Endothelial cell of umbilical vein (primary cell): Measurements from ENCODE around the gene LSM3. TPM values are rescaled to one million over a fixed set of nuclear protein-coding genes. Genes with fewer than 3 reads are reported as not detected.

Experiments
- BruUV-seq: library from RNA; stranded (reverse); fragments of 400-500 nt; replicated peaks from 2 replicates; lab custom pipeline; 2021; lab: Mats Ljungman, UMichigan
- CTCF ChIA-PET: fragments of 300-600, 350-600 bp; sonication (Branson Sonifier 250); formaldehyde crosslinking; loops from one replicate; lab custom pipeline; 2021; ENCODE audit warnings: antibody characterized with exemption, inconsistent platforms; lab: Charles Lee
- POLR2A ChIA-PET: fragments of 300-600, 350-600 bp; sonication (Branson Sonifier 250); formaldehyde crosslinking; loops from one replicate; lab custom pipeline; 2021; ENCODE audit warnings: antibody characterized with exemption, inconsistent platforms; lab: Charles Lee
- DNase-seq: peaks from one replicate; pipeline ENCODE4 v3.0.0-alpha.2; 2011; ENCODE audit warnings: low read depth, low spot score
- FAIRE-seq: peaks from 2 replicates; lab custom pipeline; 2011; peaks lifted over from hg19 to GRCh38; lab: Jason Lieb, UNC
- H2AFZ ChIP-seq: 2 replicates; pipeline ENCODE4 v1.6.0; 2012; ENCODE audit warnings: low read depth, low read length, control low read depth, inconsistent platforms
- H3K27ac ChIP-seq: 2 replicates; pipeline ENCODE4 v1.5.1; 2011; ENCODE audit warnings: low read depth, mild to moderate bottlenecking, control low read depth, low read length, moderate library complexity; ENCODE audit not compliant: insufficient read depth
- H3K27me3 ChIP-seq, 2 experiments: 2 replicates each; pipeline versions ENCODE4 v1.6.0 to v1.6.1; 2011; ENCODE audit warnings: low read length in 2 of 2, mixed read lengths in 1 of 2; ENCODE audit not compliant: control insufficient read depth in 2 of 2, insufficient read depth in 2 of 2
- H3K36me3 ChIP-seq, 2 experiments: 2 replicates in 1 of 2; 3 replicates in 1 of 2; pipeline ENCODE4 v1.5.1; 2011; ENCODE audit warnings: low read length in 2 of 2, mild to moderate bottlenecking in 1 of 2, moderate library complexity in 1 of 2; ENCODE audit not compliant: control insufficient read depth in 2 of 2, insufficient read depth in 2 of 2; ENCODE audit errors: extremely low read depth in 1 of 2
- H3K4me1 ChIP-seq: 3 replicates; pipeline ENCODE4 v1.5.1; 2011; ENCODE audit warnings: mild to moderate bottlenecking, low read length; ENCODE audit not compliant: control insufficient read depth, insufficient read depth; ENCODE audit errors: extremely low read depth
- H3K4me2 ChIP-seq: 2 replicates; pipeline ENCODE4 v1.6.1; 2011; ENCODE audit warnings: low read length, control low read depth, mixed read lengths; ENCODE audit not compliant: insufficient read depth
- H3K4me3 ChIP-seq, 3 experiments: fragments of 200-600 bp in 1 of 3; sonication (generic), shearing (Covaris generic) in 1 of 3; replicated peaks in 1 of 3; 2 replicates each; pipeline ENCODE4 v1.5.1; 2011 to 2016; ENCODE audit warnings: control low read depth in 3 of 3, low read length in 3 of 3, mild to moderate bottlenecking in 2 of 3, inconsistent platforms in 1 of 3, low read depth in 1 of 3, moderate library complexity in 1 of 3; ENCODE audit not compliant: insufficient read depth in 1 of 3
- H3K79me2 ChIP-seq: 2 replicates; pipeline ENCODE4 v1.6.0; 2012; ENCODE audit warnings: low read length, inconsistent platforms; ENCODE audit not compliant: control insufficient read depth, insufficient read depth
- H3K9ac ChIP-seq: replicated peaks from 2 replicates; pipeline ENCODE3; 2011; ENCODE audit warnings: low read length, control low read depth; ENCODE audit not compliant: insufficient read depth; ENCODE audit errors: extremely low read depth
- H3K9me1 ChIP-seq: replicated peaks from 3 replicates; pipeline ENCODE4 v1.6.0; 2011; ENCODE audit warnings: mild to moderate bottlenecking, low read length; ENCODE audit not compliant: control insufficient read depth, insufficient read depth; ENCODE audit errors: extremely low read depth
- H3K9me3 ChIP-seq: replicated peaks from 2 replicates; pipeline ENCODE4 v1.5.1; 2012; ENCODE audit warnings: low read length, inconsistent platforms; ENCODE audit not compliant: control insufficient read depth, insufficient read depth
- H4K20me1 ChIP-seq: replicated peaks from 2 replicates; pipeline ENCODE3; 2011; ENCODE audit warnings: mild to moderate bottlenecking, low read length; ENCODE audit not compliant: control insufficient read depth, insufficient read depth; ENCODE audit errors: extremely low read depth
- EZH2 ChIP-seq: IDR thresholded peaks from 2 replicates; pipeline ENCODE4 v1.6.1; 2012; ENCODE audit warnings: borderline replicate concordance, low read depth, mild to moderate bottlenecking, moderate library complexity, low read length, inconsistent platforms; ENCODE audit not compliant: severe bottlenecking
- FOS ChIP-seq: IDR thresholded peaks from 2 replicates; pipeline ENCODE4 v1.6.1; 2011; ENCODE audit warnings: mild to moderate bottlenecking, low read length, moderate library complexity, borderline replicate concordance; ENCODE audit not compliant: insufficient read depth
- GATA2 ChIP-seq: IDR thresholded peaks from 2 replicates; pipeline ENCODE4 v1.7.0; 2011; ENCODE audit warnings: low read depth, mild to moderate bottlenecking, moderate library complexity, mixed read lengths, low read length; ENCODE audit not compliant: insufficient read length, insufficient read depth
- JUN ChIP-seq: IDR thresholded peaks from 2 replicates; pipeline ENCODE4 v1.6.1; 2011; ENCODE audit warnings: borderline replicate concordance, low read depth; ENCODE audit not compliant: insufficient read length, insufficient read depth
- MYC ChIP-seq: IDR thresholded peaks from one replicate; pipeline ENCODE4 v1.6.1; 2011; ENCODE audit warnings: mild to moderate bottlenecking, low read depth, low read length
- POLR2A ChIP-seq: IDR thresholded peaks from 2 replicates; pipeline ENCODE4 v1.6.1; 2012; ENCODE audit warnings: low read depth, mild to moderate bottlenecking, control low read depth, low read length
- POLR2AphosphoS5 ChIP-seq: IDR thresholded peaks from 2 replicates; pipeline ENCODE4 v1.6.1; 2012; ENCODE audit warnings: low read depth, mild to moderate bottlenecking, control low read depth, low read length, moderate library complexity; ENCODE audit not compliant: insufficient read depth
- dilution Hi-C: fragments of 300-500 bp; cut with MboI; formaldehyde crosslinking; loops from one replicate; pipeline ENCODE4 v1.15.0; 2019; ENCODE audit warnings: low sequenced_read_pairs; ENCODE audit not compliant: extremely low pct_ligation_motif_present
- intact Hi-C: fragments of 100-400 bp; cut with micrococcal nuclease; formaldehyde crosslinking; loops from one replicate; pipeline ENCODE4 v1.10.0; 2022
- polyA plus RNA-seq, 4 experiments: library from polyadenylated mRNA; depleted of rRNA in 3 of 4; stranded (reverse) in 3 of 4; unstranded in 1 of 4; fragments of >200 nt; gene quantifications; 2 replicates each; pipeline versions ENCODE4 v1.2.1 to v1.2.3, GENCODE V29; 2011 to 2012; ENCODE audit warnings: missing spikeins in 1 of 4
- total RNA-seq: library from RNA; stranded (reverse); gene quantifications from 2 replicates; pipeline ENCODE4 v1.2.3, GENCODE V29; 2021
- TF ChIP-seq, protein P1 (sequence below), 2 donors: IDR thresholded peaks; 1 replicate in 1 of 2; 2 replicates in 1 of 2; pipeline ENCODE4 v1.5.1; 2011; ENCODE audit warnings: low read length in 2 of 2, mild to moderate bottlenecking in 2 of 2, moderate library complexity in 2 of 2, control low read depth in 1 of 2, inconsistent platforms in 1 of 2, low read depth in 1 of 2; ENCODE audit not compliant: insufficient read depth in 1 of 2; ENCODE audit errors: extremely low read depth in 1 of 2
- TF ChIP-seq, protein P2 (sequence below): IDR thresholded peaks from 2 replicates; pipeline ENCODE4 v1.6.1; 2011; ENCODE audit not compliant: insufficient read depth, insufficient read length

The LSM3 gene
- total and polyA plus RNA-seq, 2 donors (not counting 3 experiments of a cell fraction or from before 2014, with no cell fraction given): 4.4 to 13.0 TPM

DNA sequence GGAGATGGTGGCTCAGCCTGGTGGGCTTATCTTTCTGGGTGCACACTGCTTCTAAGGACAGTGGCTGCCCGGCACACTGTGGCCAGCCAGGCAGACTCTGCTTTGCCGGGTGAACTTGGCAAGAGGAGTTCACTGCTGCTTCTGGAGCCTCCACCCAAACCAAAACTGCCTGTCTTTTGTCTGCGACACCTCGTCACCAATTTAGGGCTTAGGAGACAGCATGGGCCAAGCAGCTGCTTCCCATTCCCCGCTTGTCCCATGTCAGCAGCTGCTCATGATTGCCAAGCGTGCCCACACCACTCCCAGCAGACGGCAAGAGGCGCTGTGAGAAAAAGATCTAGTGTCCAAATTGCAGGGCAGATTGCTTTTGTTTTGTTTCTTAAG lies 57.3 kb downstream of the LSM3 start:
- CTCF ChIA-PET: interaction anchor here (6.1 kb wide), 1 partner anchor 32 kb away, joined by 27 read pairs; no protein-coding TSS in a partner anchor
- BruUV-seq: no TSS peak

More for the DNA sequence above, 57.3 kb downstream of the LSM3 start:
- dilution Hi-C loops: no loop called here
- H3K27ac ChIP-seq: no peak overlapping the region
- no peak overlapping the region for H3K4me2 ChIP-seq
- peaks cover 10% of the 10 kb centered on the region for H3K4me1 ChIP-seq
- DNase-seq (no peak), FAIRE-seq (no peak)
- TF ChIP-seq POLR2A (no peak), JUN (no peak), GATA2 (no peak), FOS (no peak), EZH2 (no peak), POLR2AphosphoS5 (no peak), MYC (no peak)
- TF ChIP-seq, protein P1, sequence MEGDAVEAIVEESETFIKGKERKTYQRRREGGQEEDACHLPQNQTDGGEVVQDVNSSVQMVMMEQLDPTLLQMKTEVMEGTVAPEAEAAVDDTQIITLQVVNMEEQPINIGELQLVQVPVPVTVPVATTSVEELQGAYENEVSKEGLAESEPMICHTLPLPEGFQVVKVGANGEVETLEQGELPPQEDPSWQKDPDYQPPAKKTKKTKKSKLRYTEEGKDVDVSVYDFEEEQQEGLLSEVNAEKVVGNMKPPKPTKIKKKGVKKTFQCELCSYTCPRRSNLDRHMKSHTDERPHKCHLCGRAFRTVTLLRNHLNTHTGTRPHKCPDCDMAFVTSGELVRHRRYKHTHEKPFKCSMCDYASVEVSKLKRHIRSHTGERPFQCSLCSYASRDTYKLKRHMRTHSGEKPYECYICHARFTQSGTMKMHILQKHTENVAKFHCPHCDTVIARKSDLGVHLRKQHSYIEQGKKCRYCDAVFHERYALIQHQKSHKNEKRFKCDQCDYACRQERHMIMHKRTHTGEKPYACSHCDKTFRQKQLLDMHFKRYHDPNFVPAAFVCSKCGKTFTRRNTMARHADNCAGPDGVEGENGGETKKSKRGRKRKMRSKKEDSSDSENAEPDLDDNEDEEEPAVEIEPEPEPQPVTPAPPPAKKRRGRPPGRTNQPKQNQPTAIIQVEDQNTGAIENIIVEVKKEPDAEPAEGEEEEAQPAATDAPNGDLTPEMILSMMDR (IDR thresholded peaks at IDR 0.05; ENCODE audit: extremely low read depth in 1 of 2, insufficient read depth in 1 of 2, low read depth in 1 of 2, low read length in 2 of 2): no peak
- TF ChIP-seq, protein P2, sequence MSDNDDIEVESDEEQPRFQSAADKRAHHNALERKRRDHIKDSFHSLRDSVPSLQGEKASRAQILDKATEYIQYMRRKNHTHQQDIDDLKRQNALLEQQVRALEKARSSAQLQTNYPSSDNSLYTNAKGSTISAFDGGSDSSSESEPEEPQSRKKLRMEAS: no peak
- H3K9ac ChIP-seq: no peak overlapping the region
- POLR2A ChIA-PET: no interaction called here
- H3K79me2 ChIP-seq: no peaks in the 10 kb centered on the region
- no peaks in the 10 kb centered on the region for H4K20me1 ChIP-seq
- intact Hi-C loops: no loop called here
- no peaks in the 10 kb centered on the region for H3K36me3 ChIP-seq
- H3K9me1 ChIP-seq: no peaks in the 10 kb centered on the region
- H2AFZ ChIP-seq: no peak overlapping the region
- H3K4me3 ChIP-seq: no peak overlapping the region
- peaks cover 2 to 4% of the 10 kb centered on the region in 2 experiments for H3K27me3 ChIP-seq
- H3K9me3 ChIP-seq: no peaks in the 10 kb centered on the region
